CD4-positive, alpha-beta memory T cell (primary cell): ENCODE results near the gene IL20RB. TPM values are rescaled to one million over a fixed set of nuclear protein-coding genes. Genes with fewer than 3 reads are reported as not detected.

Source experiments
- polyA plus RNA-seq, 2 donors: library from polyadenylated mRNA; unstranded; fragments of 300-500 nt; fragmentation: Illumina TruSeq; gene quantifications; one replicate each; pipeline ENCODE4 v1.2.3, GENCODE V29; 2021
- total RNA-seq, 2 experiments: library from RNA; stranded (reverse); gene quantifications; one replicate each; pipeline ENCODE4 v1.2.3, GENCODE V29; 2021

IL20RB gene
- total and polyA plus RNA-seq, 4 experiments from 2014 or later: 1.4 to 2.7 (median 1.5) TPM; not detected in 1

Other genes starting within 250 kb of the IL20RB start
- 10 to 100 TPM; 52.7 to 56.1 TPM for gene STAG1, start 205.6 kb upstream of the IL20RB start, total RNA-seq
- 10 to 100 TPM; 17.6 to 21.6 TPM for gene STAG1, start 205.6 kb upstream of the IL20RB start, polyA plus RNA-seq
- gene SLC35G2, start 138.9 kb upstream of the IL20RB start, total RNA-seq: under 1 TPM; 0.17 to 0.42 TPM
- under 1 TPM; 0.26 to 0.38 TPM for gene SLC35G2, start 138.9 kb upstream of the IL20RB start, polyA plus RNA-seq
- gene NCK1, start 95.8 kb upstream of the IL20RB start, total RNA-seq: 10 to 100 TPM; 61.2 to 68.4 TPM
- 10 to 100 TPM; 40.3 to 62.1 TPM for gene NCK1, start 95.8 kb upstream of the IL20RB start, polyA plus RNA-seq